Progenitor cell of endocrine pancreas (in vitro differentiated cells): ENCODE measurements around the gene SHANK3. TPM values are rescaled to one million over a fixed set of nuclear protein-coding genes. Genes with fewer than 3 reads are reported as not detected.

Experiments
- DNase-seq: peaks from one replicate; pipeline ENCODE4 v3.0.0; 2021; ENCODE audit warnings: low spot score; ENCODE audit not compliant: unreplicated experiment
- H3K27ac Mint-ChIP-seq: 2 replicates; pipeline ENCODE4 v1.8.0; 2021; ENCODE audit warnings: mild to moderate bottlenecking, moderate library complexity, mixed read lengths
- H3K27me3 Mint-ChIP-seq: 2 replicates; pipeline ENCODE4 v1.8.0; 2021; ENCODE audit warnings: mixed read lengths
- H3K36me3 Mint-ChIP-seq: 2 replicates; pipeline ENCODE4 v1.8.0; 2022; ENCODE audit warnings: mixed read lengths; ENCODE audit not compliant: insufficient read depth
- H3K4me1 Mint-ChIP-seq: 2 replicates; pipeline ENCODE4 v1.8.0; 2021; ENCODE audit warnings: low read depth, mixed read lengths
- H3K4me3 Mint-ChIP-seq: 2 replicates; pipeline ENCODE4 v1.8.0; 2021; ENCODE audit warnings: low read depth, mild to moderate bottlenecking, moderate library complexity, mixed read lengths
- H3K9me3 Mint-ChIP-seq: 2 replicates; pipeline ENCODE4 v1.8.0; 2021; ENCODE audit warnings: low read depth, mixed read lengths
- long read RNA-seq: library from polyadenylated mRNA; unstranded; transcript quantifications from one replicate; pipeline ENCODE4 v2.0.0, GENCODE V29; 2020
- total RNA-seq: library from RNA; stranded (reverse); gene quantifications from 2 replicates; pipeline ENCODE4 v1.2.1, GENCODE V29; 2021
- TF ChIP-seq, protein P1 (sequence below): fragments of 200-600 bp; sonication (generic); IDR thresholded peaks from one replicate; pipeline ENCODE4 v1.5.0; 2021; ENCODE audit warnings: antibody characterized with exemption, mild to moderate bottlenecking; ENCODE audit not compliant: unreplicated experiment

Gene SHANK3
- total RNA-seq, result 6.9 and 7.5 TPM in 2 replicates
- long read RNA-seq, result 0 reads

DNA sequence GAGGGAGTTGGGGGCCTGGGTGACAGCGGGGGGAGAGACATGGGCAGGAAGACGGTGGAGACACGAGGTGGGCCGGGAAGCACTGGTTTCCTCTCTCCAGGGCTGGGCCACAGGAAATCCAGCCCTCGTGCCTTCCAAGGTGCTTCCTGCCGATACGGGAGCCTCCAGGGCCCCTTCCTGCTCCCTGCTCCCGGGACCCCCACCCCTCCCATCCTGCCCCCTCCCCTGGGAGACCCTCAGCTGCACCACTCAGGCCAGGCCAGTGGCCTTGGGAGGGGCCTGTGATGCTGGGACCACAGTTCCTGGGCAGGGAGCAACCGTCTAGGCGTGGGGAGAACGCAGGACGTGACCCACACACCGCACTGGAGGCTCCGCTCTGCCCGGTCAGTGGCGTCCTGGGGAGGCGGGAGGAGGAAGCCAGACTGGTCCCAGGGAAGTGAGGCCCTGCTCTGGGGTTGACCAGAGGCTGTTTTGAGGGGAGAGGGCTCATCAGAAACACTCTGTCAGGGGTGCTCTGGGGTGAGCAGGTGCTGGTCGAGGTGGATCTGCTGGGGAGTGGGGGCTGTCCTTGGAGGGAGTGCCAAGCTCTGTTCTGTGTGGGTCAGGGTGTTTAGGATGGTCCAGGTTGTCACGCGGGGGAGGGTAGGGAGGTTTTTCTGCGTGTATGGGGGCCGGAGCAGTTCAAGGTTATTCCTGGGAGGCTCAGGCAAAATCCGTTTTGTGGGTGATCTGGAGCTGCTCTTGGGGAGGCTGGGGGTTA lies at the start of gene SHANK3:
Gene SHANK3, plus strand, starts transcription at position 353 of the 760 bp plus-strand sequence.
- peaks cover 2% of the 10 kb centered on the region for H3K36me3 Mint-ChIP-seq
- TF ChIP-seq, protein P1, sequence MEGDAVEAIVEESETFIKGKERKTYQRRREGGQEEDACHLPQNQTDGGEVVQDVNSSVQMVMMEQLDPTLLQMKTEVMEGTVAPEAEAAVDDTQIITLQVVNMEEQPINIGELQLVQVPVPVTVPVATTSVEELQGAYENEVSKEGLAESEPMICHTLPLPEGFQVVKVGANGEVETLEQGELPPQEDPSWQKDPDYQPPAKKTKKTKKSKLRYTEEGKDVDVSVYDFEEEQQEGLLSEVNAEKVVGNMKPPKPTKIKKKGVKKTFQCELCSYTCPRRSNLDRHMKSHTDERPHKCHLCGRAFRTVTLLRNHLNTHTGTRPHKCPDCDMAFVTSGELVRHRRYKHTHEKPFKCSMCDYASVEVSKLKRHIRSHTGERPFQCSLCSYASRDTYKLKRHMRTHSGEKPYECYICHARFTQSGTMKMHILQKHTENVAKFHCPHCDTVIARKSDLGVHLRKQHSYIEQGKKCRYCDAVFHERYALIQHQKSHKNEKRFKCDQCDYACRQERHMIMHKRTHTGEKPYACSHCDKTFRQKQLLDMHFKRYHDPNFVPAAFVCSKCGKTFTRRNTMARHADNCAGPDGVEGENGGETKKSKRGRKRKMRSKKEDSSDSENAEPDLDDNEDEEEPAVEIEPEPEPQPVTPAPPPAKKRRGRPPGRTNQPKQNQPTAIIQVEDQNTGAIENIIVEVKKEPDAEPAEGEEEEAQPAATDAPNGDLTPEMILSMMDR, result no peak
- H3K27me3 Mint-ChIP-seq, result peaks cover 57% of the 10 kb centered on the region
- H3K27ac Mint-ChIP-seq, result no peak within 1 kb of the TSS
- no peak for DNase-seq
- peak within 1 kb of the TSS; percentile 65 for H3K4me3 Mint-ChIP-seq
- H3K9me3 Mint-ChIP-seq, result no peaks in the 10 kb centered on the region
- H3K4me1 Mint-ChIP-seq, result no peaks in the 10 kb centered on the region

DNA sequence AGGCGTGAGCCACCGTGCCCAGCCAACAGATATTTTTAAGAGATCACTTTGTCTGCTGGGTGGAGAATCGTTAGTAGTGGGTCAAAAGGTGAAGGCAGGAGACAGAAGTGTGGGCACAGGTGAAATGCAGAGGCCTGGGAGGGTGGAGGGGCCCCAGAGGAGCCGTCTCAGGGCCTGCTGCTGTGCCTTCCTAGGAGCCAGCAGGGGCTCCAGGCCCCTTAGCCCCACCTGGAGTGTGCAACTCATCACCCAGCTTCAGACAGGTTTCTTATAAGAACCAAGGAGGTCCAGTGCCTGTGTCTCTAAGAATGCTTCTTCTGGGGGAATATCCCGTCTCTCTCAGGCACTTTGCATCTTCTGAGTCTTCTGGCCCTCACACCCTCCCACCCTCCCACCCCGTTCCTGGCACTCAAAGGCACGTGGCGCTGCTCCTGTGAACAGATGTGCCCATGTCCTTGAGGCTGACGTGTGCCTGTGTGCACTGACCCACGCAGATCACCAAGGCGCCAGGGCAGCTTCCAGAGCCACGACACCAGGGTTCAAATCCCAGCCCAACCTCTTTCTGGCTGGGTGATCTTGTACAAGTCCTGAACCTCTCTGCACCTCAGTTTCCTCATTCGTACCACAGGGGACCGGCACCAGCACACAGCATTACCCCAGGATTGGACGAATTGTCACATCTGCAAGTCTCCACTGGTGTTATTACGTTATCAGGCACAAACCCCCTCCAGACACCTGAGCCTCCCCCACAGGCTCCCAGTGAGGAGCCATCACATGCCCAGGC lies 48.1 kb upstream of the SHANK3 start:
- peaks cover 1% of the 10 kb centered on the region for H3K36me3 Mint-ChIP-seq
- H3K9me3 Mint-ChIP-seq, result no peaks in the 10 kb centered on the region
- TF ChIP-seq, protein P1, result no peak
- no peak overlapping the region for H3K4me3 Mint-ChIP-seq
- H3K4me1 Mint-ChIP-seq, result peaks cover 29% of the 10 kb centered on the region
- DNase-seq, result no peak
- H3K27ac Mint-ChIP-seq, result no peak overlapping the region
- peaks cover 13% of the 10 kb centered on the region for H3K27me3 Mint-ChIP-seq

DNA sequence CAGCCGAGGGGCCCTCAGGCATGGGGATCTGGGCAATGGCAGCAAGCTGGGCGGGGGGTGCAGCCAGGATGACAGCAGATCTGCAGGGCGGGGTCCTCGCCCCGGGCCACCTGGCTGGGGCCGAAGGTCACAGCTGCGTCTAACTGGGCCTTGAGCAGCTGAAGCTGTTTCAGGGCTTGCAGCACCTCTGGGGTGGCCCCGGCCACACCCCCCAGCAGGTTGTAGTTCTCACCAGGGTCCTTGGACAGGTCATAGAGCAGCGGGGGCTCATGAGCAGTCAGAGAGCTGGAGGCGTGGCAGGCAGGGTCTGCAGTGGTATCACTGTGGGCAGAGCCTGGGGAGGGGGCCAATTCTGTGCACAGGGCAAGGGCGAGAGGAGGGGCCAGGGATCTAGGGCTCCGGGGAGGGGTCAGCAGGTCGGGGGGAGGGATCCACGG lies 47.5 kb upstream of the SHANK3 start:
- Mint-ChIP-seq H3K27ac (no peak overlapping the region), H3K36me3 (peaks cover 1% of the 10 kb centered on the region), H3K4me3 (no peak overlapping the region), H3K27me3 (peaks cover 12% of the 10 kb centered on the region), H3K4me1 (peaks cover 30% of the 10 kb centered on the region), H3K9me3 (no peaks in the 10 kb centered on the region)
- TF ChIP-seq, protein P1, result no peak
- no peak for DNase-seq

DNA sequence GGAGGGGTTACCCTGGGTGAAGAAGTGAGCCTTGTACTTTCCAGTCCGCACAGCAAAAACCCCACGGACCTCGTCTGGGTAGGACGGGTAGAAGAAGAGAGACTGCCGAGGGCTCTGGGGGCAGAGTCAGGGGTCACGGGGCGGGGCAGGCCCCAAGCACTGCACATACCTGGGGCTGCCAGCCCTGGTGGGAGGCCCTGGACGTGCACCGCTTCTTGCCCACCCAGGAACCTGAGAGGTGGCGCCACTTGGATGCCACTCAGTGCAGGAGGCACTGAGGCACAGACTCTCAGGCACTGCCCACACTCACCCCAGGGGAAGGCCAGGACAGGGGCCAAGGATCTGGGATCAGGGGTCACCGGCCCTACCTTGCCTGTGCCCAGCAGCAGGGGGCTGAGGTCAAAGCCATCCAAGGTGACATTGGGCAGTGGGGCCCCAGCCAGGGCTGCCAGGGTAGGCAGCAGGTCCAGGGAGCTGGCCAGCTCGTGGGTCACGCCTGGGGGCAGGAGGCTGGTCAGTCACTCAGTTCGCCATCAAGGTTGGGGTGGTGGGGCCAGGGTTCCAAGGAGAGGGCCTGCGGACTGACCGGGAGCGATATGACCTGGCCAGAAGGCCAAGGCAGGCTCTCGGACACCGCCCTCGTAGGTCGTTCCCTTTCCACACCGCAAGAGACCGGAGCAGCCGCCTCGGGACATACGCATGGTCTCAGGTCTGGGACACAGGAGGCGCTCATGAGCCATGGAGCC lies 46.9 kb upstream of the SHANK3 start:
- Mint-ChIP-seq H3K9me3 (no peaks in the 10 kb centered on the region), H3K4me1 (peaks cover 27% of the 10 kb centered on the region), H3K36me3 (peaks cover 1% of the 10 kb centered on the region), H3K27me3 (peaks cover 14% of the 10 kb centered on the region), H3K27ac (no peak overlapping the region), H3K4me3 (no peak overlapping the region)
- no peak for DNase-seq
- TF ChIP-seq, protein P1, result no peak

DNA sequence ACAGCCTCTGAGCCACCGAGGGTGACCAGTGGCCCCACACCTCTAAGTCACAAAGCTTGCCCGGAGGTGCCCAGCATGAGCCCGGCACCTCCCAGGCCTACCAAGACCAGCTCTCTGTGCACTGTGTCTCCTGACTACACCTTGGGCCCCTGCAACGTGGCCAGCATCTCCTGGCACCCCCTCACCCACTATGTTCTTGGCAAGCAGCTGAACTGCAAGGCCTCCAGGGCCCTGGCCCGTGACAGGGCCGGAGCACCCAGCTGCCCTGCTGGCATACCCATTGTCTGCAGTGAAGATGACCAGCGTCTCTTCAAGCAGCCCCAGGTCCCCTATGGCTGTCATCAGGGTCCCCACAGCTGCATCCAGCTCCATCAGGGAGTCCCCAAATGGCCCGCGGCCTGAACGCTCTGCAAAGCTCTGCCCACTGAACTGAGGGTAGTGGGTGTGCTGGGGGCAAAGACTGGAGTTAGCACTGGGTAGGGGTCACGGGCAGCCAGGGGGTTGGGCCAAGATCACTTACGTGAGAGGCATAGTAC lies 46.2 kb upstream of the SHANK3 start:
- peaks cover 1% of the 10 kb centered on the region for H3K36me3 Mint-ChIP-seq
- TF ChIP-seq, protein P1, result no peak
- H3K27ac Mint-ChIP-seq, result no peak overlapping the region
- H3K9me3 Mint-ChIP-seq, result no peaks in the 10 kb centered on the region
- DNase-seq, result no peak
- peaks cover 21% of the 10 kb centered on the region for H3K4me1 Mint-ChIP-seq
- H3K4me3 Mint-ChIP-seq, result peak overlapping the region; percentile 35
- peaks cover 8% of the 10 kb centered on the region for H3K27me3 Mint-ChIP-seq
